HG02938 (cell line): ENCODE data around the gene SYNE2.

Experiments
- ATAC-seq: cut with Tn5 transposase; IDR thresholded peaks from one replicate; pipeline ENCODE4 v1.9.1; 2021; ENCODE audit warnings: mild to moderate bottlenecking, moderate library complexity; ENCODE audit not compliant: unreplicated experiment

The SYNE2 gene

GRCh38 chr14:64238631-64239030, 385.8 kb downstream of the SYNE2 start:
- ATAC-seq, result no peak

GRCh38 chr14:64244279-64244678, 391.5 kb downstream of the SYNE2 start:
- ATAC-seq, result no peak

- no peak for ATAC-seq
Observed at GRCh38 chr14:64245491-64245890, 392.7 kb downstream of the SYNE2 start.

GRCh38 chr14:64246688-64247087, 393.9 kb downstream of the SYNE2 start:
- ATAC-seq, result no peak

- ATAC-seq, result no peak
Observed at GRCh38 chr14:64247195-64247594, 394.4 kb downstream of the SYNE2 start.

GRCh38 chr14:64248689-64249088, 395.9 kb downstream of the SYNE2 start:
- ATAC-seq, result no peak

GRCh38 chr14:64249363-64249762, 396.6 kb downstream of the SYNE2 start:
- ATAC-seq, result no peak

- no peak for ATAC-seq
Observed at GRCh38 chr14:64253672-64254071, 400.9 kb downstream of the SYNE2 start.

- no peak for ATAC-seq
Observed at GRCh38 chr14:64255756-64256155, 403.0 kb downstream of the SYNE2 start.

GRCh38 chr14:64260418-64260817, 407.6 kb downstream of the SYNE2 start:
- ATAC-seq, result no peak

GRCh38 chr14:64265222-64265621, 412.4 kb downstream of the SYNE2 start:
- no peak for ATAC-seq

- no peak for ATAC-seq
Observed at GRCh38 chr14:64266239-64266638, 413.4 kb downstream of the SYNE2 start.

GRCh38 chr14:64272019-64272418, 419.2 kb downstream of the SYNE2 start:
- ATAC-seq, result no peak
